ENCODE data around the gene KNDC1.

KNDC1 gene

GRCh38 chr10:133178357-133179127, 18.5 kb downstream of the KNDC1 start:
- no peak for DNase-seq

GRCh38 chr10:133179128-133179520, 19.1 kb downstream of the KNDC1 start:
- DNase-seq: no peak

- DNase-seq: no peak
Measured at GRCh38 chr10:133179651-133180050, 19.6 kb downstream of the KNDC1 start.

GRCh38 chr10:133180192-133180964, 20.4 kb downstream of the KNDC1 start:
- DNase-seq: no peak

- DNase-seq: no peak
Measured at GRCh38 chr10:133180965-133181639, 21.1 kb downstream of the KNDC1 start.

- no peak for DNase-seq
Measured at GRCh38 chr10:133182190-133182589, 22.2 kb downstream of the KNDC1 start.

GRCh38 chr10:133182791-133183645, 23.0 kb downstream of the KNDC1 start:
- no peak for DNase-seq

- no peak for DNase-seq
Measured at GRCh38 chr10:133183646-133184378, 23.8 kb downstream of the KNDC1 start.

GRCh38 chr10:133184591-133185244, 24.7 kb downstream of the KNDC1 start:
- DNase-seq: no peak

- DNase-seq: no peak
Measured at GRCh38 chr10:133185421-133185820, 25.4 kb downstream of the KNDC1 start.

GRCh38 chr10:133185916-133186315, 25.9 kb downstream of the KNDC1 start:
- DNase-seq: no peak

- DNase-seq: no peak
Measured at GRCh38 chr10:133186416-133187090, 26.5 kb downstream of the KNDC1 start.

GRCh38 chr10:133187091-133187905, 27.3 kb downstream of the KNDC1 start:
- DNase-seq: no peak

GRCh38 chr10:133187906-133188681, 28.1 kb downstream of the KNDC1 start:
- no peak for DNase-seq

- no peak for DNase-seq
Measured at GRCh38 chr10:133189256-133189655, 29.2 kb downstream of the KNDC1 start.

- DNase-seq: no peak
Measured at GRCh38 chr10:133189726-133190125, 29.7 kb downstream of the KNDC1 start.

- no peak for DNase-seq
Measured at GRCh38 chr10:133190225-133190624, 30.2 kb downstream of the KNDC1 start.

- DNase-seq: no peak
Measured at GRCh38 chr10:133191651-133192050, 31.6 kb downstream of the KNDC1 start.

- DNase-seq: no peak
Measured at GRCh38 chr10:133194151-133194550, 34.1 kb downstream of the KNDC1 start.

Data from activated effector memory CD4-positive, alpha-beta T cell treated with Interleukin-2 at 50 U/mL for 16 hours (primary cell).